WI38 (cell line): ENCODE results near the gene SEC61A2.

ENCODE experiments used
- H3K4me3 ChIP-seq: 2 replicates; pipeline ENCODE4 v1.5.1; 2011; ENCODE audit warnings: low read depth, mild to moderate bottlenecking, control low read depth, low read length
- CTCF ChIP-seq: IDR thresholded peaks from 2 replicates; pipeline ENCODE4 v1.5.1; 2012; ENCODE audit warnings: low read depth, mild to moderate bottlenecking, control low read depth, low read length

SEC61A2 gene

GRCh38 chr10:12196531-12197211, 67.2 kb downstream of the SEC61A2 start:
- peak overlapping the region; percentile 85 for H3K4me3 ChIP-seq
- no peak for TF ChIP-seq CTCF

DNA sequence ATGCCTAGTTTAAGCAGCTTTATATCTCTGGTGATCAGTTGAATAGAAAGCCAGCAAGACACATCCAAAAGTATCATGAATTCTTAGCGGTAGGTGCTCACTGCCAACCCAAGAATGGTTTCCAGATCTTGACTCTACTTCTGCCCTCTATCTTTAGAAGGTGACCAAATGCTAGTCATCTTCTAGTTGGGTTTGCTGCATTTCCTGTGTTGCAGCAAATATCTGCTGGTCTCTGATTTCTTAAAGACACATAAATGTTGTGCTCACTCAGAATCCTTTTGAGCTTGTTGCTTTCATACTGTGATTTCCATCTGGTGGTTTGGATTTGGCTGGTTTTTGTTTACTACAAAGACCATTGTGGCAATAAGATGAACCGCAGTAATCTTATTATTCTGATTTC, 68.7 kb downstream of the SEC61A2 start:
- H3K4me3 ChIP-seq: no peak overlapping the region
- no peak for TF ChIP-seq CTCF

- TF ChIP-seq CTCF: no peak
- H3K4me3 ChIP-seq: no peak overlapping the region
These were observed 71.4 kb downstream of the SEC61A2 start for GRCh38 chr10:12200850-12201249.

GRCh38 chr10:12201543-12201942, 72.1 kb downstream of the SEC61A2 start:
- TF ChIP-seq CTCF: no peak
- no peak overlapping the region for H3K4me3 ChIP-seq

- no peak overlapping the region for H3K4me3 ChIP-seq
- TF ChIP-seq CTCF: no peak
These were observed 72.7 kb downstream of the SEC61A2 start for GRCh38 chr10:12202226-12202625.

DNA sequence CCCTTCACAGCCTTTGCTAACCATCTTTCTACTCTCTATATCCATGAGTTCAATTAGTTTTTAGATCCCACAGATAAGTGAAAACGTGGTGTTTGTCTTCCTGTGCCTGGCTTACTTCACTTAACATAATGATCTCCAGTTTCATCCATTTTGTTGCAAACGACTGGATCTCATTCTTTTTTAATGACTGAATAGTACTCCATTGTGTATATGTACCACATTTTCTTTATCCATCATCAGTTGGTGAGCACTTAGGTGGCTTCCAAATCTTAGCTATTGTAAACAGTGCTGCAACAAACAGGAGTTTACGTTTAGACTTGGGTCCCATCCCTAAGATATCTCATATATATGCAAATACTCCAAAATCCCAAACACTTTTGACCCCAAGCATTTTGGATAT, 75.6 kb downstream of the SEC61A2 start:
- TF ChIP-seq CTCF: no peak

DNA sequence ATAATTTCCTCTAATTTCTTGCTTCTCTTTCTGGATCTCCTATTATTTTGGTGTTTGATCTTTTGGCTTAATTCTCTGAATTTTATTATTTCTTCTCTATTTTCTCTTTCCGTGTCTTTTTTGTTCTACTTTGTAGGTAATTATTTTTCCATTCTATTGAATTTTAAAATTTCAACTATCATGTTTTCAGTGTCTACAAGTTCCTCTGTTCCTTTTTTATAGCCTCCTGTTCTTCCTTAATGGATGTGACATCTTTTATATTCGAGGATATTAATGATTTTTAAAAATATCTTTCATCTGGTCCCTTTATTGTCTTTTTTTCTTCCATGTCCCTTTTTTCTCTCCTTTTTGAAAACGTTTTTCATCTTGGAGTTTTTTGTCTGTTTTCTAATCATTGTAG, 77.6 kb downstream of the SEC61A2 start:
- TF ChIP-seq CTCF: no peak
- H3K4me3 ChIP-seq: no peak overlapping the region

More for the DNA sequence above, 75.6 kb downstream of the SEC61A2 start:
- no peak overlapping the region for H3K4me3 ChIP-seq
